ENCODE results near the gene KRT76.

DNA sequence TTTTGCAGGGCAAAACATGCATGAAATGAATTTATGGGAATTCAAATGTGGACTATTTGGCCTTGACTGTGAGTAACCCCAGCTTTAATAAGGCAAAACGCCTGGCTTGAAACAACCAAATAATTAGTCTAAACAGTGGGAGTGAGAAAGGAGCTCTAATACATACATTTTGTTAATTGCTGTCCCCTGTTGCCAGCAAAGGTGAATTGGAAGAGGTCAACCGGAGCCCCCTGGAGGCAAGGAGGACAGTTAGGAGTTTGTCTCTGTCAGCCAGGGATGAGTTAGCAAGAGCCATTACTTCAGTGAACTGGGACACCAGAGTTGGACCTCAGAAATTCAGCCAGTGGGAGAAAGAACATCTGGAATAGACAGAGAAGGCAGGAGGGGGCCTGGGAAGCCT, 17.4 kb downstream of the KRT76 start:
- TF ChIP-seq YY1 (IDR thresholded peaks at IDR 0.05; ENCODE audit: low read depth, low read length) (no peak), GABPA (IDR thresholded peaks at IDR 0.05; ENCODE audit: low read depth) (no peak), POLR2A (IDR thresholded peaks at IDR 0.05; ENCODE audit: low read depth, low read length) (no peak), TAF1 (IDR thresholded peaks at IDR 0.05; ENCODE audit: borderline replicate concordance, low read depth, low read length) (no peak), MTA3 (IDR thresholded peaks at IDR 0.05; ENCODE audit: borderline replicate concordance, low read length) (no peak), NR2C2 (IDR thresholded peaks at IDR 0.05; ENCODE audit: borderline replicate concordance, control insufficient read depth, insufficient read length, low read depth) (no peak), RELA (IDR thresholded peaks at IDR 0.05; ENCODE audit: borderline replicate concordance, partially characterized antibody) (no peak), JUND (IDR thresholded peaks at IDR 0.05; ENCODE audit: low read depth, low read length) (no peak)
- TF ChIP-seq, protein P1, sequence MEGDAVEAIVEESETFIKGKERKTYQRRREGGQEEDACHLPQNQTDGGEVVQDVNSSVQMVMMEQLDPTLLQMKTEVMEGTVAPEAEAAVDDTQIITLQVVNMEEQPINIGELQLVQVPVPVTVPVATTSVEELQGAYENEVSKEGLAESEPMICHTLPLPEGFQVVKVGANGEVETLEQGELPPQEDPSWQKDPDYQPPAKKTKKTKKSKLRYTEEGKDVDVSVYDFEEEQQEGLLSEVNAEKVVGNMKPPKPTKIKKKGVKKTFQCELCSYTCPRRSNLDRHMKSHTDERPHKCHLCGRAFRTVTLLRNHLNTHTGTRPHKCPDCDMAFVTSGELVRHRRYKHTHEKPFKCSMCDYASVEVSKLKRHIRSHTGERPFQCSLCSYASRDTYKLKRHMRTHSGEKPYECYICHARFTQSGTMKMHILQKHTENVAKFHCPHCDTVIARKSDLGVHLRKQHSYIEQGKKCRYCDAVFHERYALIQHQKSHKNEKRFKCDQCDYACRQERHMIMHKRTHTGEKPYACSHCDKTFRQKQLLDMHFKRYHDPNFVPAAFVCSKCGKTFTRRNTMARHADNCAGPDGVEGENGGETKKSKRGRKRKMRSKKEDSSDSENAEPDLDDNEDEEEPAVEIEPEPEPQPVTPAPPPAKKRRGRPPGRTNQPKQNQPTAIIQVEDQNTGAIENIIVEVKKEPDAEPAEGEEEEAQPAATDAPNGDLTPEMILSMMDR (IDR thresholded peaks at IDR 0.05 in 2 of 3, conservative IDR thresholded peaks at IDR 0.05 in 1 of 3; ENCODE audit: control insufficient read depth in 2 of 3, extremely low read depth in 1 of 3, insufficient read depth in 1 of 3, low read depth in 3 of 3, low read length in 3 of 3) = no peak
- TF ChIP-seq, protein P2, sequence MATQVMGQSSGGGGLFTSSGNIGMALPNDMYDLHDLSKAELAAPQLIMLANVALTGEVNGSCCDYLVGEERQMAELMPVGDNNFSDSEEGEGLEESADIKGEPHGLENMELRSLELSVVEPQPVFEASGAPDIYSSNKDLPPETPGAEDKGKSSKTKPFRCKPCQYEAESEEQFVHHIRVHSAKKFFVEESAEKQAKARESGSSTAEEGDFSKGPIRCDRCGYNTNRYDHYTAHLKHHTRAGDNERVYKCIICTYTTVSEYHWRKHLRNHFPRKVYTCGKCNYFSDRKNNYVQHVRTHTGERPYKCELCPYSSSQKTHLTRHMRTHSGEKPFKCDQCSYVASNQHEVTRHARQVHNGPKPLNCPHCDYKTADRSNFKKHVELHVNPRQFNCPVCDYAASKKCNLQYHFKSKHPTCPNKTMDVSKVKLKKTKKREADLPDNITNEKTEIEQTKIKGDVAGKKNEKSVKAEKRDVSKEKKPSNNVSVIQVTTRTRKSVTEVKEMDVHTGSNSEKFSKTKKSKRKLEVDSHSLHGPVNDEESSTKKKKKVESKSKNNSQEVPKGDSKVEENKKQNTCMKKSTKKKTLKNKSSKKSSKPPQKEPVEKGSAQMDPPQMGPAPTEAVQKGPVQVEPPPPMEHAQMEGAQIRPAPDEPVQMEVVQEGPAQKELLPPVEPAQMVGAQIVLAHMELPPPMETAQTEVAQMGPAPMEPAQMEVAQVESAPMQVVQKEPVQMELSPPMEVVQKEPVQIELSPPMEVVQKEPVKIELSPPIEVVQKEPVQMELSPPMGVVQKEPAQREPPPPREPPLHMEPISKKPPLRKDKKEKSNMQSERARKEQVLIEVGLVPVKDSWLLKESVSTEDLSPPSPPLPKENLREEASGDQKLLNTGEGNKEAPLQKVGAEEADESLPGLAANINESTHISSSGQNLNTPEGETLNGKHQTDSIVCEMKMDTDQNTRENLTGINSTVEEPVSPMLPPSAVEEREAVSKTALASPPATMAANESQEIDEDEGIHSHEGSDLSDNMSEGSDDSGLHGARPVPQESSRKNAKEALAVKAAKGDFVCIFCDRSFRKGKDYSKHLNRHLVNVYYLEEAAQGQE (IDR thresholded peaks at IDR 0.05; ENCODE audit: low read depth, low read length) = no peak

Data from GM12878 (cell line).